Stimulated activated CD4-positive, alpha-beta T cell treated with anti-CD3 and anti-CD28 coated beads, TNF-alpha, amount 100 ng/mL, for 24 hours (primary cell): Measurements from ENCODE around the gene DACH1.

Source experiments
- DNase-seq, 3 experiments: peaks; one replicate each; pipeline ENCODE4 v3.0.0-alpha.2; 2020; ENCODE audit warnings: low read depth in 3 of 3

DACH1 gene

DNA sequence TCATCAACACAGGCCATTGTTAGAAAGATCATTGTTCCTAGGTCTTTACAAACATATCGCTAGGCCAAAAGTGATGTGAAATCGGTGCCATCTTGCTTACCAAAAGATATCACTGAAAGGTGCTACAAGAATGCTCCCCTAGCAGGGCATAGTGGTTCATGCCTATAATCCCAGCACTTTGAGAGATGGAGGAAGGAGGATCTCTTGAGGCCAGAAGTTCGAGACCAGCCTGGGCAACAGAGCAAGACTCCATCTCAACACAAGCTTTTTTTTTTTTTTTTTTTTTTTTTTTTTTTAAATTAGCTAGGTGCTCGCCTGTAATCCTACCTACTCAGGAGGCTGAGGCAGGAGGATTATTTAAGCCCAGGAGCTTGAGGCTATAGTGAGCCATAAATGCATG is 92.1 kb downstream of the DACH1 start:
- no peak for DNase-seq

- no peak for DNase-seq
These were observed 93.5 kb downstream of the DACH1 start for GRCh38 chr13:71773531-71773930.

DNA sequence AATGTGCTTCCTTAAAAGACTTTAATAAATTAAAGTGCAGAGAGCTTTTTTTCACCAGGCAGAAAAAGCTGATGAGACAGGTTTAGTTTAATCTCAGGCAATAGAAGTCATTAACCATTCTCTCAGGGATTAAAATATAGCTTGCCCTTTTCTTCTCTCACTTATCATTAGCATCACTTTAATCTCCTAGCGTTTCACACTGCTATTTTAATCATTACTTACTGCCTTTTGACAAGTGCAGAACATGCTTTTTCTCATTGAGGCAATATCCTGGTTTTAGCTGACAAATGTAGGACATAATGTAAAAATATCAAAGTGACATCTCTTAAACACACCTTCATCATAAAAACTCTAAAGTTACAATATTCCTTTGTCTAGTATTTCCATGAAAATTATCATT is 94.6 kb downstream of the DACH1 start:
- DNase-seq = no peak

GRCh38 chr13:71771144-71771543 is 95.9 kb downstream of the DACH1 start:
- no peak for DNase-seq

GRCh38 chr13:71770710-71771109 is 96.3 kb downstream of the DACH1 start:
- DNase-seq = no peak

DNA sequence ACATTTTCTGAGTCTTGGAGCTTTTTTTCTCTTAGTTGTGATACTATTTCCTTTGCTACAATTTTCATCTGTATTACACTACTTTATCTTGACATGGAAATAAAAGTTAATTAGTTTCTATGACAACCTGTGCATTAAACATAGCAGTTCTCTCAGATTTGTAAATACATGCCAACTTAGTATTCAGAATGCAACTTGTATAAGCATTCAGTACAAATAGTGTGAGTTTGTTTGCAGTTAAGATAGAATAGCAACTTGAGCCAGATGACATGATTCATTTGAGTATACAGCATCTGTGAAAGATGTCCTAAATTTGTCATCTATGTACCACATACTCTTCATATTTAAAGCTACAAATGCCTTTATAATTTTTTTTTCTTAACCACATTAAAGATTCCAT is 98.1 kb downstream of the DACH1 start:
- DNase-seq = no peak

- no peak for DNase-seq
These were observed 107.1 kb downstream of the DACH1 start for GRCh38 chr13:71759651-71760511.

DNA sequence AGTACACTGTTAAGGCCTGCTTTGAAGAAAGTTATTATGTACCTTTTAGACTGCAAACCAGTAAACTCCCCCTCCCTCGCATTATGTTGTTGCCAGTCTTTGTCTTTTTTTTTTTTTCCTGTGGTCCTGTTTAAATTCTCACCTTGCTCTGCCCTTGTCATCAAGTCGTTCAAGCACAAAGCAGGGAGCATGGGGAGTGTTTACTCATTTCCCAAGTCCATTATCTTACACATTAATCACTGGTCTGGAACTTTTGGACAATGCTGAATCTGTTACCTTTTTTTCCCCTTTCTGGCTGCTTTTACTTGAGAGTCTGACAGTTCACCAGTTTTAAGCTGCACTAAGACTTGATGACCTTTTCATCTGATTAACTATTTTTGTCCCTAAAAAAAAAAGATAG is 108.2 kb downstream of the DACH1 start:
- DNase-seq = no peak

GRCh38 chr13:71754407-71754974 is 112.5 kb downstream of the DACH1 start:
- no peak for DNase-seq

- DNase-seq = no peak
These were observed 114.1 kb downstream of the DACH1 start for GRCh38 chr13:71752775-71753513.

DNA sequence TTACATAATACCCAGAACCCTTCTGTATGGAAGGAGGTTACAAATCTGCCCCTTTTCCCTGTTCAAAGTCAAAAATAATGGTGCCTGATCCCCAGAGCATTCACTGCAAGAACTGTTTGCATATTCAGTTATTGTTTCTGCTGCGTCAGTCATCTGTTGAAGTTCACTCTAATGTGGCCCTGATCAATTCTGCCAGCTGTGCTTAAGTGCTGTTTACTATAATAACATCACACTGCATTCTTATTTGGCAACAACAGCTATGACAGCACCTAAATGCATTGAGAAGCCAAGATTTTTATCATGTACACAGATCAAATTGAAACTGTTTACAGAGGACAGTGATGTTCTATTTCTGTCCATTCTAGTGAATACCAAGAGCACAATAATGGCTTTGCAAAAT is 115.9 kb downstream of the DACH1 start:
- no peak for DNase-seq

DNA sequence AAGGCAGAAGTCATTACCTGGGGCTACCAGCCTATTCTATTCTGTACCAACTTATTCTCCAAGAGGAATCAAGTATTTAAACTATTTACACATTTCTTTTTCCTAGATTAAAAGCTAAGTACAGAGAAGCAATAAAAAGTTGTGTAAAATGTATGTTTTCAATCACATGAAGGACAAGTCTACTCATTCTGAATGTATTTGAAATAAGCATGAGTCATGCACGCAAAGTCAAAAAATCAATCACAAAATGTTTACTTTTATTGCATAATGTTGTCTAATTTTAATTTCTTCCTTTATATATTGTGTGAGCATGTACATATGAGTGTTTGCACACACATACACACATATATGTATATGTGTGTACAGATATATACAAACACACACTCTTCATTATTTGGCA is 136.7 kb downstream of the DACH1 start:
- DNase-seq = no peak

DNA sequence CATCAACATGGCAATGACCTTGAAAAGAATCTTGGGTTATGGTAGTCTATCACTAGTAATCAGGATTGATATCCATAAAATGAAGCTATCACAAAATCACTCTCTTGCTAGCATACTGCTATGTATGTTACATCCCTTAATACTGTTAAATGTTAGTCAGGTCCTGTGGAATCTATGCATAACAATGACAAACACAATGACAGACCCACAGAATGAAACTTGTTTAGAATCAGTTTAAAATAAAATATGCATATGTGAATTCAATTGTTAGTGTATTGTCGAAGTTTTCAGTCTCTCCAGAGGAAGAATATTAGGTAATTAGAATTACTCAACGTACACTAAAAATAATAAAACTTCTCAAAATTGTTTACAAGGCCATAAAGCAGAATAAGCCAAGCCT is 137.6 kb downstream of the DACH1 start:
- DNase-seq = no peak

GRCh38 chr13:71727662-71728061 is 139.3 kb downstream of the DACH1 start:
- DNase-seq = no peak

DNA sequence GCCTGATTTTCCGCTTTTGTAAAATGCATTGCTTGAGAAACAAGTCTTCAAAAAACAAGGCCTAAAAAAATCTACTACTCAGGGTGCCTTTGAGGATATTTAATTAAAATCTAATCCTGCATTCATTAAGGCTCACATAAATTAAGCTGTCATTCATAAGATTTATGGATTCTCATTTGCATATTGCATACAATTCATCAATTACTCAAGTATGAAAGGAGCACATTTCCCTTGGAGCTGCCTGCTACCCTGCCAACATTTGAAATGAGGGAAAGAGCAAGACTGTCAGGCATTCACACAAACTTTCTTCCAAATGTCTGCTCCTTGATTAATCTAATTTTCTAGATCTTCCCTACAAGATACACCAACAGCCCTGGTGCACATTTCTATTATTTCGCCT is 140.0 kb downstream of the DACH1 start:
- no peak for DNase-seq

- DNase-seq = no peak
These were observed 144.8 kb downstream of the DACH1 start for GRCh38 chr13:71722206-71722605.

GRCh38 chr13:71721104-71721503 is 145.9 kb downstream of the DACH1 start:
- no peak for DNase-seq

DNA sequence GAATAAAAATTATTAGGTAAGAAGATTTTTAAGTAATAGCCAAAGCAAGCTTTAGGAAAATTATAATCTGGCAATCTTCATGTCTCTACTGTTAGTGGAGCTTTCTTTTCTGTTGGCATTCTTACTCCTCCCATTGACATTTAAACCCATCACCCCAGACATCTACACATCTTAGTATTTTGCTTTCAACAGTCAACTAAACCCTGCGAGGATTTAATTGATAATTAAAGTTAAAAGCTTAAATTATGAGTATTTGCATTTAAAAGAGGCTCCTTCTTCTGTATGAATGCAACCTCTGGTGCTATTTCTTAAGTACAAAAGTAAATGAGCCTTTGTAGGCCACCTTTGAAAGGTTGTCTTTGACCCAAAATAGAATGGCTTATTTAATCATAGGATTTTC is 148.1 kb downstream of the DACH1 start:
- no peak for DNase-seq

- no peak for DNase-seq
These were observed 152.1 kb downstream of the DACH1 start for GRCh38 chr13:71714802-71715375.

- DNase-seq = no peak
These were observed 153.9 kb downstream of the DACH1 start for GRCh38 chr13:71712988-71713653.

- no peak for DNase-seq
These were observed 162.3 kb downstream of the DACH1 start for GRCh38 chr13:71704656-71705055.

DNA sequence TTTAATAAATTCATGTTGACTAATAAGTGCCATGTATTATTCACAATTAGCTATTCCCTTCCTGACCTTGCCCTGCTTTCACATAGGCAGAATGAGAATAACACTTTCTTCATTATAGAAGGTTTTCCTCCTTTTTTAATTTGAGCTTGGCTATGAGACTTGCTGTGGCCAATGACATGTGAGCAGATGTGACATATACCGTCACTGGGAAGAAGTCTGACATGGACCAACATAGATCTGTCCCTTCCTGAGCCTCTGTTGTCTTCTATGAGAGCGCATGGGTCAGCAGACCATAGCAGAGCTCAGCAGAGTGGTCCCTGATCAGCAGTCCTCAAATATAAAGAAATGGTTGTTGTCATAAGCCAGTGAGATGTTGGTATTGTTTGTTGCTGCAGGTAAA is 163.9 kb downstream of the DACH1 start:
- DNase-seq = no peak
